ENCODE measurements around the gene PTPA.

PTPA gene

GRCh38 chr9:129182122-129182521, 70.9 kb downstream of the PTPA start:
- H2AK5ac ChIP-seq (ENCODE audit: low read depth, low read length): peak overlapping the region; percentile 16
- WGBS, 2 donors (ENCODE audit: extremely low coverage in 2 of 2, insufficient read length in 2 of 2, insufficient replicate concordance in 1 of 2): no CpG with 5 or more reads among the region's 4 CpGs
- no peak overlapping the region for H3K27ac ChIP-seq (replicated peaks; ENCODE audit: low read length)
- peaks cover 1 to 2% of the 10 kb centered on the region in 2 donors for H3K9me3 ChIP-seq (replicated peaks in 1 of 2; ENCODE audit: control insufficient read depth in 2 of 2, insufficient read depth in 1 of 2, low read depth in 1 of 2, low read length in 2 of 2)
- no peak overlapping the region for H2BK120ac ChIP-seq (ENCODE audit: low read depth, low read length)
- H3K36me3 ChIP-seq (replicated peaks in 1 of 2; ENCODE audit: control insufficient read depth in 2 of 2, insufficient read depth in 2 of 2, low read length in 2 of 2): no peaks in the 10 kb centered on the region
- no peak overlapping the region for H3K14ac ChIP-seq (ENCODE audit: low read length)
- no peak overlapping the region for H3K23ac ChIP-seq (ENCODE audit: low read depth, low read length, poor library complexity)
- H3K4me2 ChIP-seq (ENCODE audit: insufficient read depth, low read length, poor library complexity, severe bottlenecking): no peak overlapping the region
- no peak overlapping the region for H2BK5ac ChIP-seq (ENCODE audit: low read length)
- no peak overlapping the region for H4K8ac ChIP-seq (ENCODE audit: low read depth, low read length)
- no peak overlapping the region for H2AFZ ChIP-seq (ENCODE audit: low read length)
- peaks cover 21 to 29% of the 10 kb centered on the region in 2 donors for H3K4me1 ChIP-seq (ENCODE audit: control insufficient read depth in 2 of 2, insufficient read depth in 1 of 2, low read depth in 1 of 2, low read length in 2 of 2)
- peak overlapping the region; percentile 50 for H3K18ac ChIP-seq (ENCODE audit: low read length)
- H2BK12ac ChIP-seq (ENCODE audit: low read length): peak overlapping the region; percentile 67
- peak overlapping the region; percentile 25 for H2BK15ac ChIP-seq (ENCODE audit: low read length)
- H3K27me3 ChIP-seq (ENCODE audit: control insufficient read depth in 3 of 3, insufficient read depth in 3 of 3, low read depth in 1 of 3, low read length in 3 of 3): peaks cover 0 to 12% (median 5%) of the 10 kb centered on the region in 3 experiments
- no peak overlapping the region for H4K91ac ChIP-seq (ENCODE audit: low read depth, low read length, poor library complexity)
- DNase-seq (ENCODE audit: low spot score): no peak
- H3K4ac ChIP-seq (ENCODE audit: low read length): no peak overlapping the region
- peaks cover 2% of the 10 kb centered on the region for H3K79me1 ChIP-seq (ENCODE audit: low read depth, low read length)
- no peak overlapping the region for H3K4me3 ChIP-seq (ENCODE audit: low read length in 2 of 2)
- H3K9ac ChIP-seq (ENCODE audit: low read depth, low read length, poor library complexity): no peak overlapping the region

- Histone ChIP-seq H2AK5ac (ENCODE audit: low read depth, low read length) (peak overlapping the region; percentile 16), H2BK15ac (ENCODE audit: low read length) (no peak overlapping the region), H3K4ac (ENCODE audit: low read length) (no peak overlapping the region), H3K4me1 (ENCODE audit: control insufficient read depth in 2 of 2, insufficient read depth in 1 of 2, low read depth in 1 of 2, low read length in 2 of 2) (peaks cover 21 to 29% of the 10 kb centered on the region in 2 donors), H3K27me3 (ENCODE audit: control insufficient read depth in 3 of 3, insufficient read depth in 3 of 3, low read depth in 1 of 3, low read length in 3 of 3) (peaks cover 0 to 12% (median 5%) of the 10 kb centered on the region in 3 experiments), H3K4me2 (ENCODE audit: insufficient read depth, low read length, poor library complexity, severe bottlenecking) (no peak overlapping the region), H2BK120ac (ENCODE audit: low read depth, low read length) (no peak overlapping the region), H3K23ac (ENCODE audit: low read depth, low read length, poor library complexity) (no peak overlapping the region), H2AFZ (ENCODE audit: low read length) (no peak overlapping the region), H3K9me3 (replicated peaks in 1 of 2; ENCODE audit: control insufficient read depth in 2 of 2, insufficient read depth in 1 of 2, low read depth in 1 of 2, low read length in 2 of 2) (peaks cover 3 to 4% of the 10 kb centered on the region in 2 donors), H3K36me3 (replicated peaks in 1 of 2; ENCODE audit: control insufficient read depth in 2 of 2, insufficient read depth in 2 of 2, low read length in 2 of 2) (no peaks in the 10 kb centered on the region), H3K4me3 (ENCODE audit: low read length in 2 of 2) (no peak overlapping the region), H4K91ac (ENCODE audit: low read depth, low read length, poor library complexity) (no peak overlapping the region), H2BK5ac (ENCODE audit: low read length) (no peak overlapping the region), H3K27ac (replicated peaks; ENCODE audit: low read length) (no peak overlapping the region), H4K8ac (ENCODE audit: low read depth, low read length) (no peak overlapping the region), H3K18ac (ENCODE audit: low read length) (peak overlapping the region; percentile 66), H3K9ac (ENCODE audit: low read depth, low read length, poor library complexity) (no peak overlapping the region), H3K79me1 (ENCODE audit: low read depth, low read length) (no peaks in the 10 kb centered on the region), H3K14ac (ENCODE audit: low read length) (no peak overlapping the region), H2BK12ac (ENCODE audit: low read length) (no peak overlapping the region)
- DNase-seq (ENCODE audit: low spot score): no peak
- no CpG with 5 or more reads among the region's 20 CpGs for WGBS, 2 donors (ENCODE audit: extremely low coverage in 2 of 2, insufficient read length in 2 of 2, insufficient replicate concordance in 1 of 2)
Observed at GRCh38 chr9:129182625-129183494, 71.6 kb downstream of the PTPA start.

- H3K79me1 ChIP-seq (ENCODE audit: low read depth, low read length): no peaks in the 10 kb centered on the region
- no peak overlapping the region for H2AK5ac ChIP-seq (ENCODE audit: low read depth, low read length)
- H3K4me2 ChIP-seq (ENCODE audit: insufficient read depth, low read length, poor library complexity, severe bottlenecking): no peak overlapping the region
- peaks cover 0 to 12% (median 5%) of the 10 kb centered on the region in 3 experiments for H3K27me3 ChIP-seq (ENCODE audit: control insufficient read depth in 3 of 3, insufficient read depth in 3 of 3, low read depth in 1 of 3, low read length in 3 of 3)
- H3K27ac ChIP-seq (replicated peaks; ENCODE audit: low read length): no peak overlapping the region
- H3K18ac ChIP-seq (ENCODE audit: low read length): peak overlapping the region; percentile 58
- no peak overlapping the region for H4K91ac ChIP-seq (ENCODE audit: low read depth, low read length, poor library complexity)
- peaks cover 19 to 27% of the 10 kb centered on the region in 2 donors for H3K4me1 ChIP-seq (ENCODE audit: control insufficient read depth in 2 of 2, insufficient read depth in 1 of 2, low read depth in 1 of 2, low read length in 2 of 2)
- H3K23ac ChIP-seq (ENCODE audit: low read depth, low read length, poor library complexity): no peak overlapping the region
- H2BK15ac ChIP-seq (ENCODE audit: low read length): no peak overlapping the region
- no peak overlapping the region for H3K14ac ChIP-seq (ENCODE audit: low read length)
- DNase-seq (ENCODE audit: low spot score): no peak
- H3K9ac ChIP-seq (ENCODE audit: low read depth, low read length, poor library complexity): no peak overlapping the region
- no peak overlapping the region for H2BK5ac ChIP-seq (ENCODE audit: low read length)
- H3K36me3 ChIP-seq (replicated peaks in 1 of 2; ENCODE audit: control insufficient read depth in 2 of 2, insufficient read depth in 2 of 2, low read length in 2 of 2): no peaks in the 10 kb centered on the region
- H3K4me3 ChIP-seq (ENCODE audit: low read length in 2 of 2): no peak overlapping the region
- peak overlapping the region; percentile 30 for H2BK120ac ChIP-seq (ENCODE audit: low read depth, low read length)
- H3K4ac ChIP-seq (ENCODE audit: low read length): no peak overlapping the region
- WGBS, 2 donors (ENCODE audit: extremely low coverage in 2 of 2, insufficient read length in 2 of 2, insufficient replicate concordance in 1 of 2): no CpG with 5 or more reads among the region's 6 CpGs
- H4K8ac ChIP-seq (ENCODE audit: low read depth, low read length): no peak overlapping the region
- peaks cover 3 to 4% of the 10 kb centered on the region in 2 donors for H3K9me3 ChIP-seq (replicated peaks in 1 of 2; ENCODE audit: control insufficient read depth in 2 of 2, insufficient read depth in 1 of 2, low read depth in 1 of 2, low read length in 2 of 2)
- no peak overlapping the region for H2BK12ac ChIP-seq (ENCODE audit: low read length)
- peak overlapping the region; percentile 31 for H2AFZ ChIP-seq (ENCODE audit: low read length)
Observed at GRCh38 chr9:129183495-129184218, 72.4 kb downstream of the PTPA start.

- peak overlapping the region; percentile 12 for H3K9ac ChIP-seq (ENCODE audit: low read depth, low read length, poor library complexity)
- peak overlapping the region; percentile 30 for H2BK120ac ChIP-seq (ENCODE audit: low read depth, low read length)
- peak overlapping the region; percentile 19 for H3K27ac ChIP-seq (replicated peaks; ENCODE audit: low read length)
- H2AFZ ChIP-seq (ENCODE audit: low read length): peak overlapping the region; percentile 31
- peaks cover 17 to 22% of the 10 kb centered on the region in 2 donors for H3K4me1 ChIP-seq (ENCODE audit: control insufficient read depth in 2 of 2, insufficient read depth in 1 of 2, low read depth in 1 of 2, low read length in 2 of 2)
- peaks cover 3 to 4% of the 10 kb centered on the region in 2 donors for H3K9me3 ChIP-seq (replicated peaks in 1 of 2; ENCODE audit: control insufficient read depth in 2 of 2, insufficient read depth in 1 of 2, low read depth in 1 of 2, low read length in 2 of 2)
- DNase-seq (ENCODE audit: low spot score): no peak
- WGBS, 2 donors (ENCODE audit: extremely low coverage in 2 of 2, insufficient read length in 2 of 2, insufficient replicate concordance in 1 of 2): no CpG with 5 or more reads among the region's 7 CpGs
- no peaks in the 10 kb centered on the region for H3K36me3 ChIP-seq (replicated peaks in 1 of 2; ENCODE audit: control insufficient read depth in 2 of 2, insufficient read depth in 2 of 2, low read length in 2 of 2)
- peak overlapping the region; percentile 79 for H2AK5ac ChIP-seq (ENCODE audit: low read depth, low read length)
- H3K79me1 ChIP-seq (ENCODE audit: low read depth, low read length): no peaks in the 10 kb centered on the region
- H3K18ac ChIP-seq (ENCODE audit: low read length): peak overlapping the region; percentile 80
- H2BK5ac ChIP-seq (ENCODE audit: low read length): no peak overlapping the region
- H3K14ac ChIP-seq (ENCODE audit: low read length): no peak overlapping the region
- H2BK12ac ChIP-seq (ENCODE audit: low read length): peak overlapping the region; percentile 77
- H2BK15ac ChIP-seq (ENCODE audit: low read length): peak overlapping the region; percentile 64
- no peak overlapping the region for H3K4me2 ChIP-seq (ENCODE audit: insufficient read depth, low read length, poor library complexity, severe bottlenecking)
- H3K4me3 ChIP-seq (ENCODE audit: low read length in 2 of 2): no peak overlapping the region
- H3K27me3 ChIP-seq (ENCODE audit: control insufficient read depth in 3 of 3, insufficient read depth in 3 of 3, low read depth in 1 of 3, low read length in 3 of 3): peaks cover 0 to 12% (median 5%) of the 10 kb centered on the region in 3 experiments
- no peak overlapping the region for H4K8ac ChIP-seq (ENCODE audit: low read depth, low read length)
- no peak overlapping the region for H4K91ac ChIP-seq (ENCODE audit: low read depth, low read length, poor library complexity)
- H3K4ac ChIP-seq (ENCODE audit: low read length): no peak overlapping the region
- no peak overlapping the region for H3K23ac ChIP-seq (ENCODE audit: low read depth, low read length, poor library complexity)
Observed at GRCh38 chr9:129184219-129184524, 73.0 kb downstream of the PTPA start.
